Body of pancreas (tissue), 4 donors: ENCODE results near the gene GAB4. TPM values are rescaled to one million over a fixed set of nuclear protein-coding genes. Genes with fewer than 3 reads are reported as not detected.

Experiments
- ATAC-seq: fragments of 150-250 bp; one replicate; pipeline ENCODE4 v1.9.1; 2016
- DNase-seq, 4 donors: peaks; one replicate each; pipeline ENCODE4 v3.0.0-alpha.2; 2019
- H3K27ac ChIP-seq, 4 donors: fragments of 200-600 bp; sonication (generic); 1 replicate in 3 of 4; 2 replicates in 1 of 4; pipeline versions ENCODE4 v1.5.1 to v1.6.1; 2016 to 2019; ENCODE audit warnings: mild to moderate bottlenecking in 1 of 4, mixed read lengths in 1 of 4, moderate library complexity in 1 of 4
- H3K27me3 ChIP-seq, 2 donors: fragments of 200-600 bp; sonication (generic); one replicate each; pipeline ENCODE4 v1.6.0; 2016; ENCODE audit warnings: mild to moderate bottlenecking in 1 of 2
- H3K36me3 ChIP-seq, 2 donors: fragments of 200-600 bp; sonication (generic); replicated peaks in 1 of 2; 2 replicates each; pipeline ENCODE4 v1.5.1; 2016; ENCODE audit warnings: low read depth in 2 of 2; ENCODE audit not compliant: insufficient read depth in 1 of 2
- H3K4me1 ChIP-seq: fragments of 200-600 bp; sonication (generic); one replicate; pipeline ENCODE4 v1.6.0; 2016
- H3K4me3 ChIP-seq, 2 donors: fragments of 200-600 bp; sonication (generic); 1 replicate in 1 of 2; 2 replicates in 1 of 2; pipeline ENCODE4 v1.5.1; 2016 to 2019
- H3K9me3 ChIP-seq, 3 donors: fragments of 200-600 bp; sonication (generic); 1 replicate in 2 of 3; 2 replicates in 1 of 3; pipeline ENCODE4 v1.5.1; 2016
- POLR2A ChIP-seq, 3 donors: fragments of 450-650 bp; IDR thresholded peaks; one replicate each; pipeline ENCODE4 v1.6.1; 2016; ENCODE audit warnings: antibody characterized with exemption in 3 of 3, mild to moderate bottlenecking in 2 of 3
- WGBS, 2 donors: methylation state at CpG; one replicate each; pipeline ENCODE4 v1.1.5; 2017; 5-methylcytosine and 5-hydroxymethylcytosine counted together
- intact Hi-C: fragments of 100-400 bp; cut with DNase I; formaldehyde crosslinking; loops from one replicate; pipeline ENCODE4 v1.15.1; 2023
- total RNA-seq, 2 donors: library from RNA; depleted of rRNA; stranded (reverse); fragments of >200 nt; gene quantifications; one replicate each; pipeline ENCODE4 v1.1.0, GENCODE V29; 2016
- TF ChIP-seq, protein P1 (sequence below), 7 experiments: fragments of 450-650 bp in 4 of 7; fragments of 200-600 bp in 3 of 7; sonication (generic) in 3 of 7; IDR thresholded peaks; one replicate each; pipeline ENCODE4 v1.5.1; 2016 to 2019; ENCODE audit warnings: antibody characterized with exemption in 7 of 7

Gene GAB4
- total RNA-seq, 2 donors from 2014 or later: not detected

DNA sequence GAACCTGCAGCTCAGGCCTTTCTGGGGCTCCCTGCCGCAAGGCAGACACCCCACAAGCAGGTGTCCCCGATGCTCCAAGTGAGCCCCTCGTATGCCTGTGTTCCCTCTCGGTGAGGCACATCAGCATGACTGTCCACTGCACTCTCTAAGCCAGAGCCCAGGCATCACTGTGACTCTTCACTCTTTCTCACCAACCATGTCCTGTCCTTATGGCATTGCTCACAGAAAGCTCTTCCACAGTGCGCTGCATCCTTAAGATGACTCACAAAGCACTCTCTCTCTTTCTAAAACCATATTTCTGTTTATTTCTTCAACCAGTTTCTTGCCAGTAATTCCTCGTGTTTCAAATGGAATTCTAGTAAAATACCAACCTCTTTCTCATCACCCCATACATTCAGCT, 18.1 kb downstream of the GAB4 start:
- DNase-seq (no peak), ATAC-seq (no peak)
- Histone ChIP-seq H3K4me1 (no peaks in the 10 kb centered on the region), H3K27ac (no peak overlapping the region), H3K27me3 (no peaks in the 10 kb centered on the region), H3K4me3 (no peak overlapping the region), H3K9me3 (no peaks in the 10 kb centered on the region), H3K36me3 (no peaks in the 10 kb centered on the region)
- intact Hi-C loops: no loop called here
- no peak for TF ChIP-seq POLR2A (IDR thresholded peaks at IDR 0.05)
- TF ChIP-seq, protein P1, sequence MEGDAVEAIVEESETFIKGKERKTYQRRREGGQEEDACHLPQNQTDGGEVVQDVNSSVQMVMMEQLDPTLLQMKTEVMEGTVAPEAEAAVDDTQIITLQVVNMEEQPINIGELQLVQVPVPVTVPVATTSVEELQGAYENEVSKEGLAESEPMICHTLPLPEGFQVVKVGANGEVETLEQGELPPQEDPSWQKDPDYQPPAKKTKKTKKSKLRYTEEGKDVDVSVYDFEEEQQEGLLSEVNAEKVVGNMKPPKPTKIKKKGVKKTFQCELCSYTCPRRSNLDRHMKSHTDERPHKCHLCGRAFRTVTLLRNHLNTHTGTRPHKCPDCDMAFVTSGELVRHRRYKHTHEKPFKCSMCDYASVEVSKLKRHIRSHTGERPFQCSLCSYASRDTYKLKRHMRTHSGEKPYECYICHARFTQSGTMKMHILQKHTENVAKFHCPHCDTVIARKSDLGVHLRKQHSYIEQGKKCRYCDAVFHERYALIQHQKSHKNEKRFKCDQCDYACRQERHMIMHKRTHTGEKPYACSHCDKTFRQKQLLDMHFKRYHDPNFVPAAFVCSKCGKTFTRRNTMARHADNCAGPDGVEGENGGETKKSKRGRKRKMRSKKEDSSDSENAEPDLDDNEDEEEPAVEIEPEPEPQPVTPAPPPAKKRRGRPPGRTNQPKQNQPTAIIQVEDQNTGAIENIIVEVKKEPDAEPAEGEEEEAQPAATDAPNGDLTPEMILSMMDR (IDR thresholded peaks at IDR 0.05): no peak
- 58 to 67% methylated on average over 6 of the region's 6 CpGs for WGBS, 2 donors

DNA sequence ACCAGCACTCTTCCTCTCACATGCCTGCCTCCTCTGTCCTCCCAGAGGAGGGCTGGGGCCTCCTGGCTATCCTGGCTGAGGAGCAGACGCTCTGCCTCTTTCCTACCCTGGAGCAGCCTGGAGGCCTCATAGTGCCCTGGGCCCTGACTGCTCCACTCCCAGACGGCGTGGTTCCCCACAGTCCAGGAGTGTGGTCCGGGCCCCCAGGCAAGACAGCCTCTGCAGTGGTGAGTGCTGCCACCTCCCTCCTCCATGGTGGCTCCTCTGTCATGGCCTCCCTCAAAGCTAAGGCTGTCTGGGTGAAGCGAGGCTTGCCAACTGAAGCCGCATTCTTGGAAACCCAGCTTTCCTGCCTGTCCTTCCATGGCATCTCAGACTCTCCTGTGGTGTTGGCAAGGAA, 19.8 kb downstream of the GAB4 start:
- TF ChIP-seq, protein P1 (IDR thresholded peaks at IDR 0.05): no peak
- TF ChIP-seq POLR2A (IDR thresholded peaks at IDR 0.05): no peak
- H3K27ac ChIP-seq: no peak overlapping the region
- H3K27me3 ChIP-seq: no peaks in the 10 kb centered on the region
- H3K9me3 ChIP-seq: peaks cover 0 to 3% (median 0%) of the 10 kb centered on the region in 3 donors
- DNase-seq: no peak
- no peaks in the 10 kb centered on the region for H3K36me3 ChIP-seq
- intact Hi-C loops: no loop called here
- 0 to 57% methylated on average over 1 to 3 of the region's 6 CpGs for WGBS, 2 donors
- no peaks in the 10 kb centered on the region for H3K4me1 ChIP-seq
- no peak overlapping the region for H3K4me3 ChIP-seq
- no peak for ATAC-seq

DNA sequence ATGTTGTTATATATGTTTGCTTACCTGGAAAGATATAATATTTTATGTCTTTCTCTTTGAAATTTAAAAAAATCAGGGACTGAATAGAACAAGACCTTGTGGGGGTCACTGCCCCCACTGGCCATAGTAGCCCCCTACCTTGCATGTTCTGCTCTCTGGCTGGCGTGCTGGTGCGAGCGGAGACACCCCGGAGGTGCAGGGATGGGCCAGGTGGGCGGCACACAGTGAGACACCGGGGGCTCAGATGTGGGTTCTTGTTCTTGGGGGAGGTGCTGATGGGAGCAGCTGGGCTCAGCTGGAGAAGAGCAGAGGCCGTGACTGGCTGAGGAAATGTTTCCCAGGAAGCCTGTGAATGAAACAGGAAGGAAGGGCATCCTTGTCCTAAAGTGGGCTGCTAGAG, 20.2 kb downstream of the GAB4 start:
- intact Hi-C loops: no loop called here
- no peak overlapping the region for H3K27ac ChIP-seq
- ATAC-seq: no peak
- no peak for DNase-seq
- 69 to 78% methylated on average over 7 of the region's 7 CpGs for WGBS, 2 donors
- H3K4me3 ChIP-seq: no peak overlapping the region
- peaks cover 0 to 7% (median 0%) of the 10 kb centered on the region in 3 donors for H3K9me3 ChIP-seq
- H3K36me3 ChIP-seq: no peaks in the 10 kb centered on the region
- H3K27me3 ChIP-seq: no peaks in the 10 kb centered on the region
- H3K4me1 ChIP-seq: no peaks in the 10 kb centered on the region
- TF ChIP-seq, protein P1 (IDR thresholded peaks at IDR 0.05): no peak
- no peak for TF ChIP-seq POLR2A (IDR thresholded peaks at IDR 0.05)

DNA sequence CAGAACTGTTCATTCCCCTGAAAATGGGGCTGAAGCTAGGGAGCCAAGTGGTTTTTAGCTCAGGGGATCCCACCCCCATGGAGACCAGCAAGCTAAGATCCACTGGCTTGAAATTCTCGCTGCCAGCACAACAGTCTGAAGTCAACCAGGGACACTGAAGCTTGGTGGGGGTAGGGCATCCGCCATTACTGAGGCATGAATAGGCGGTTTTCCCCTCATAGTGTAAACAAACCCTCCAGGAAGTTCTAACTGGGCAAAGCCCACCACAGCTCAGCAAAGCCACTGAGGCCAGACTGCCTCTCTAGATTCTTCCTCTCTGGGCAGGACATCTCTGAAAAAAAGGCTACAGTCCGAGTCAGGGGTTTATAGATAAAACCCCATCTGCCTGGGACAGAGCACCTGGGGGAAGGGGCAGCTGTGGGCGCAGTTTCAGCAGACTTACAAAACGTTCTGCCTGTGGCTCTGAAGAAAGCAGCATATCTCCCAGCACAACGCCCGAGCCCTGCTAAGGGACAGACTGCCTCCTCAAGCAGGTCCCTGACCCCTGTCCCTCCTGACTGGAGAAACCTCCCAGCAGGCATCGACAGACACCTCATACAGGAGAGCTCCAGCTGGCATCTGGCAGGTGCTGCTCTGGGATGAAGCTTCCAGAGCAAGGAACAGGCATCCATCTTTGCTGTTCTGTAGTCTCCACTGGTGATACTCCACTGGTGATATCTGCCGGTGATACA, 32.7 kb downstream of the GAB4 start:
- no peaks in the 10 kb centered on the region for H3K9me3 ChIP-seq
- H3K4me1 ChIP-seq: no peaks in the 10 kb centered on the region
- TF ChIP-seq, protein P1 (IDR thresholded peaks at IDR 0.05): no peak
- TF ChIP-seq POLR2A (IDR thresholded peaks at IDR 0.05): no peak
- no peak for DNase-seq
- H3K27ac ChIP-seq: no peak overlapping the region
- 52 to 54% methylated on average over 5 to 10 of the region's 10 CpGs for WGBS, 2 donors
- no peak for ATAC-seq
- no peak overlapping the region for H3K4me3 ChIP-seq
- H3K36me3 ChIP-seq: no peaks in the 10 kb centered on the region
- intact Hi-C loops: no loop called here
- no peaks in the 10 kb centered on the region for H3K27me3 ChIP-seq
